WERI-Rb-1 (cell line): ENCODE data around the gene TANC1.

Source experiments
- DNase-seq: peaks from one replicate; pipeline ENCODE4 v3.0.0-alpha.2; 2020
- H3K27ac ChIP-seq: fragments of 250-450 bp; sonication (Bioruptor Pico); 2 replicates; pipeline ENCODE4 v1.5.1; 2020; ENCODE audit warnings: mild to moderate bottlenecking, moderate library complexity
- H3K27me3 ChIP-seq: fragments of 250-450 bp; sonication (Bioruptor Pico); 2 replicates; pipeline ENCODE4 v1.5.1; 2021; ENCODE audit warnings: mild to moderate bottlenecking, low read depth, moderate library complexity; ENCODE audit not compliant: insufficient read depth, severe bottlenecking
- H3K36me3 ChIP-seq: fragments of 250-450 bp; sonication (Bioruptor Pico); 2 replicates; pipeline ENCODE4 v1.5.1; 2020; ENCODE audit warnings: mild to moderate bottlenecking, moderate library complexity
- H3K4me3 ChIP-seq: 2 replicates; pipeline ENCODE4 v1.5.1; 2011; ENCODE audit warnings: low read depth, mild to moderate bottlenecking, control low read depth, low read length
- H3K9me3 ChIP-seq: fragments of 250-450 bp; sonication (Bioruptor Pico); 2 replicates; pipeline ENCODE4 v1.5.1; 2021; ENCODE audit warnings: mild to moderate bottlenecking, moderate library complexity; ENCODE audit not compliant: severe bottlenecking
- CTCF ChIP-seq: IDR thresholded peaks from 2 replicates; pipeline ENCODE4 v1.5.1; 2011; ENCODE audit warnings: low read depth, mild to moderate bottlenecking, control low read depth, inconsistent platforms, low read length

The TANC1 gene

DNA sequence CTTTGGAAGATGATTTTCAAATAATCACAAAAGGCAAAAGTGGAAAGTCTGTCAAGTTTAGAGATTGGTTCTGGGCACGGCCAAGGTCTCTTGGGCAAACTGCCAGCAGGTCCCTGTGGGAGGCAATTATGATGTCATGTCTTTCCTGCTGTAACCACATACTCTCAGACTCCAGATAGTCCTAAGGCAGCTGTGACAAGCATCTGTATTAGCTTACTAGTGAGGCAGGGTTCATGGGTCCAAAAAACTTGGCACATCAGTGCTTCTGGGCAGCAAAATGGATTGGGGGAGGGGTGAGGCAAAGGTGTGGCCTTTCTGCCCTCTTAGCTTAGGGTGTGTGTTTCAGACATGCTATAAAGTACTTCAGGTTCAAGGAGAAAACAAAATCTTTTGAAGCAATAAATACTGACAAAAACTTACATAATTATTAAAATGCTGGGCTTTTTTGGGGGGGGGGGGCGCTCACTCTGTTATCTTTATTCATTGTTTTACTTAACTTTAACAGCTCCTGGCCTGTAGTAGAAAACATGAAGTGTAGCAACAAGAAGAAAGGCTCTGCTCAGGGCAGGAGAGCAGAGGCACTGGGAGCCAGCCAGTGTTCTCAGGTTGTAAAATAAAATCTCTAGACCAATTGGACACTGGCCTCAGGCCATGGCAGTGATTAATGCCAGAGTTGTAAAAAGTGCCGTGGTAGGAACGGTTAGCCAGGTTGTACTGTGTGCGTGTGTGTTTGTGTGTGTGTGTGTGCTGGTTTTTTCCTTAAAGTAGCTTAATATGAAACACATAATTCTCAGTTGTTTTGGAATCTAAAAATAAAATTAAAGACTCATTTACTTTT, 14.3 kb upstream of the TANC1 start:
- no peaks in the 10 kb centered on the region for H3K9me3 ChIP-seq
- H3K27me3 ChIP-seq: no peaks in the 10 kb centered on the region
- no peak overlapping the region for H3K27ac ChIP-seq
- no peak overlapping the region for H3K4me3 ChIP-seq
- no peak for DNase-seq
- no peaks in the 10 kb centered on the region for H3K36me3 ChIP-seq
- no peak for TF ChIP-seq CTCF

DNA sequence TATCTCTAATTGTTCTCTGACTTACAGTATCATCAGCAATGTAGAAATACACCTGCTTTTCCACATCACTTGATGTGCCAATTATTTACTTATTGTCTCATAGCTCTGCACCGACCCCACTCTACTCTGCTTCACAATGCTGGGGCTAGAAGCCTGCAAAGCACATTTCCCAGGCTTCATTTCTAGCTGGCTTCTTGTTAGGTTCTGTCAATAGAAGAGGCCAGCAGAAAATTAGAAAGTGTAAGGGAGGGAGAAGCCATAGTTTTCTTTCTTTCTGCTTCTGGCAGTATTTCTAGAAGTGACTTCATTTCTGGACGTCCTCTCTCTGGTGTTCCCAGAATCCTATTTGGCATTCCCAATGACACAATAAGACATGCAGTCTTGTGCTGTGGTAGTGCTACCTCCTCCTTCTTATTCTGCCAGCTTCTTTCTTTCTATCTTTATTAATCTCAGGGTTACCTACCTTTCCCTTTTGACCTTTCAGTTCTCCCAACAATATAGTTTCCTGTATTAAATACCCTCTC, 12.5 kb upstream of the TANC1 start:
- Histone ChIP-seq H3K9me3 (no peaks in the 10 kb centered on the region), H3K27ac (no peak overlapping the region), H3K4me3 (no peak overlapping the region), H3K27me3 (no peaks in the 10 kb centered on the region), H3K36me3 (no peaks in the 10 kb centered on the region)
- no peak for DNase-seq
- TF ChIP-seq CTCF: no peak

DNA sequence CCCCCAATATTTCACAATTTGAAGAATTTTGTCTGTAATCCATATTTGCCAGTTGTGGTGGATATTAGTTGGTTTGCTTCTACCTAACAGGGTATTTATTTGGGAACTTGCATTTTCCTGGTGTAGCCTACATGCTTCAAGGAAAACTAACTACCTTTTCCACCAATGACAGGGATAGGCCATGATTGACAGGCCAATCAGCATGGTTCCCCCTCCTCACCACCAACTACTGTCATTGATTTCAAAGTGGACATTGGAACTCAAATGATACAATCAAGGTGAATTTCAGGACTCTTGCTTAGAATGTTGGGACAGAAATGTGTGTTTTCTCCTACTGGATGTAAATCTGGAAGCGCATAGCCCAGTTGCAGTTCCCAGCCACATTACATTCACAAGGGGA, 10.1 kb upstream of the TANC1 start:
- TF ChIP-seq CTCF: no peak
- Histone ChIP-seq H3K4me3 (no peak overlapping the region), H3K27ac (no peak overlapping the region), H3K9me3 (no peaks in the 10 kb centered on the region), H3K27me3 (no peaks in the 10 kb centered on the region), H3K36me3 (no peaks in the 10 kb centered on the region)
- DNase-seq: no peak

GRCh38 chr2:158960193-158960592, 8.2 kb upstream of the TANC1 start:
- DNase-seq: no peak
- Histone ChIP-seq H3K4me3 (no peak overlapping the region), H3K27me3 (no peaks in the 10 kb centered on the region), H3K27ac (no peak overlapping the region), H3K9me3 (no peaks in the 10 kb centered on the region), H3K36me3 (no peaks in the 10 kb centered on the region)
- no peak for TF ChIP-seq CTCF

DNA sequence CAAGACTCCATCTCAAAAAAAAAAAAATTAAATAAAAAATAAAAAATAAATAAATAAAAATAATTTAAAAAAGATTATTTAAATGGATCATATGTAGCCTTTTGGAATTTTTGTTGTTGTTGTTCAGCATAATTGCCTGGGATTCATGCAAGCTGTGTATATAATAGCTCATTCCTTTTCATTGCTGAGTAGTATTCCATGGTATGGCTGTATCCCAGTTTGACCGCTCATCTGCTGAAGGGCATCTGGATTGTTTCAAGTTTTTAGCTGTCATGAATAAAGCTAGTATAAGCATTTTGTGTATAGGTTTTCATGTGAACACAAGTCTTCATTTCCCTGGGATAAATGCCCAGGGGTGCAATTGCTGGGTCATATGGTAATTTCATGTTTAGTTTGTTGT, 6.4 kb upstream of the TANC1 start:
- H3K27me3 ChIP-seq: no peaks in the 10 kb centered on the region
- no peak for TF ChIP-seq CTCF
- no peak for DNase-seq

More for the DNA sequence above, 6.4 kb upstream of the TANC1 start:
- Histone ChIP-seq H3K27ac (no peak overlapping the region), H3K9me3 (no peaks in the 10 kb centered on the region), H3K4me3 (no peak overlapping the region), H3K36me3 (no peaks in the 10 kb centered on the region)
